ENCODE data around the gene TBCC.

The TBCC gene

DNA sequence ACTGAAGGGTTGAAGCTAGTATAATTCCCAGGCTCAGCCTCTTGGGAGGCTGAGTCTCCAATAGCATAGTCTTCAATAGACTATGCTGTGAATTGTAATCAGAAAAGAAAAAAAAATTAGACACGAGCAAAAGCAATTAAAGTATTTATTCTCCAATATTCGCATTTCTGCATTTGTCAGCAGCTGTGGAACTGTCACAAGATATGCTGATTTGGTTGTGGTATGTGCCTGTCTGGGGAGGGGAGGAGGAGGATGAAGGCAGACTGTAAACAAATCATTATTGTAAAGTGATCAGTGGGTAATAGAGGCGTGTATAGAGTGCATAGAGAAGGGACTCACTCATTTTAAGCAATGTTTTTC is 25.8 kb upstream of the TBCC start:
- no peak for DNase-seq (ENCODE audit: low read depth in 2 of 2)

DNA sequence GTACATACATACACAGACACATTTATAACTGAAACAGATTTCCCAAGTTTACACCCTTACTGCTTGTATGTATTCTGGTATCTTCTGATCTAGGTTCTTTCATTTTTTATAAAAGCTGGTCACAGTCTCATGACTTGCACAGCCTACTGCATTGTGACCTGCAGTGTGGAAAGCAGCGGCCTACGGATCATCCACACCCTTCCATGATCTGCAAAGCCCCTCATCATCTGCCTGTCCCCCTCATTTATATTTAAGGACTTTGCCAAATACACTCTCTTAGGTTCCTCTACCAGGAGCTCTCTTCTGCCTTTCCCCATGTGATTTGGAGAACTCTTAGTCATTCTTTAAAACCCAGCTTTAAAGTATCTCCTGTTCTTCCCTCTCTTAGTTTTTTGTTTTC is 23.9 kb upstream of the TBCC start:
- DNase-seq (ENCODE audit: low read depth in 2 of 2): no peak

GRCh38 chr6:42769051-42769450 is 23.1 kb upstream of the TBCC start:
- no peak for DNase-seq (ENCODE audit: low read depth in 2 of 2)

DNA sequence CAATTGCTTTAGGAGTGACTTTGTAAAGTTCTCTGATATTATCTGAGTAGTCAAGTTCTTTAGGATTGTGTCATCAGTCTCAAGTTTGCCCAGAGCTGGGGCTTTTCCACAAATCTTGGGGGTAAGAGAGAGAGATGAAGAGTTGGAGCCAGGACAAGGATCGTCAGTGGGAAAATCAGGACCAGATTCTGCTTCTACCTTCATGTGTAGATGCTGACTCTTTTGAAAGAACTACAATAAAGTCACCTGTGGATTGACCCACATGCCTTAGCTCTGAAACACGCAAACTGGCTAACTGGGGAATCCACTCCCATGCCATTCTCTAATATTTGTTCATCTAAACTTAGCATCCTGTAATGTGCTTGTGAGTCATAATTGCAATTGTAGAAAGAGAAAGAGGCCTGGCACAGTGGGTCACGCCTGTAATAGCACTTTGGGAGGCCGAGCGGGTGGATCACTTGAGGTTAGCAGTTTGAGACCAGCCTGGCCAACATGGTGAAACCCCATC is 20.3 kb upstream of the TBCC start:
- no peak for DNase-seq (ENCODE audit: low read depth in 2 of 2)

- DNase-seq (ENCODE audit: low read depth in 2 of 2): no peak
These were observed 19.2 kb upstream of the TBCC start for GRCh38 chr6:42764911-42765648.

GRCh38 chr6:42762950-42763349 is 17.0 kb upstream of the TBCC start:
- DNase-seq (ENCODE audit: low read depth in 2 of 2): no peak

- no peak for DNase-seq (ENCODE audit: low read depth in 2 of 2)
These were observed 16.5 kb upstream of the TBCC start for GRCh38 chr6:42762426-42762859.

DNA sequence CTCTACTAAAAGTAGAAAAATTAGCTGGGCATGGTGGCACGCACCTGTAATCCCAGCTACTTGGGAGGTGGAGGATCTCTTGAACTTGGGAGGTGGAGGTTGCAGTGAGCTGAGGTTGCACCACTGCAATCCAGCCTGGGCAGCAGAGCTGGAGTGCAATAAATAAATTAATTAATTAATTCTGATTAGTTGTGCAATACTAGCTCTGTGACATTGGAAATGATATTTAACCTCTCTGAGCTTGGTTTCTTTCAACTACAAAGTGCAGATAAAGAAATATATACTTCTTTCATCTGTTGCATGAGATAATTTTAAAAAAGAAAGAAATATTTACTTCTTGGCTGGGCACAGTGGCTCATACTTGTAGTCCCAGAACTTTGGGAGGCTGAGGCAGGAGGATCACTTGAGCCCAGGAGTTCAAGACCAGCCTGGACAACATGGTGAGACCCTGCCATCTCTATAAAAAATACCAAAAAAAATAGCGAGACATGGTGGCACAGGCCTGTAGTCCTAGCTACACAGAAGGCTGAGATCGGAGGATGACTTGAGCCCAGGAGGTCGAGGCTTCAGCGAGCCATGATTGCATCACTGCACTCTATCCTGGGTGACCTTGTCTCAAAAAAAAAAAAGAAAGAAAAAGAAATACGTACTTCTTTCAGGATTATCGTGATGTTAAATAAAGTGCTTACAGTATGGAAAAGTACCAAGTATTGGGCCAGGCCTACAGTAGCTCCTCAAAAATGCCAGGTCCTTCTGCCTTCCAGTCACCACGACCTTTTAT is 15.6 kb upstream of the TBCC start:
- DNase-seq (ENCODE audit: low read depth in 2 of 2): no peak

DNA sequence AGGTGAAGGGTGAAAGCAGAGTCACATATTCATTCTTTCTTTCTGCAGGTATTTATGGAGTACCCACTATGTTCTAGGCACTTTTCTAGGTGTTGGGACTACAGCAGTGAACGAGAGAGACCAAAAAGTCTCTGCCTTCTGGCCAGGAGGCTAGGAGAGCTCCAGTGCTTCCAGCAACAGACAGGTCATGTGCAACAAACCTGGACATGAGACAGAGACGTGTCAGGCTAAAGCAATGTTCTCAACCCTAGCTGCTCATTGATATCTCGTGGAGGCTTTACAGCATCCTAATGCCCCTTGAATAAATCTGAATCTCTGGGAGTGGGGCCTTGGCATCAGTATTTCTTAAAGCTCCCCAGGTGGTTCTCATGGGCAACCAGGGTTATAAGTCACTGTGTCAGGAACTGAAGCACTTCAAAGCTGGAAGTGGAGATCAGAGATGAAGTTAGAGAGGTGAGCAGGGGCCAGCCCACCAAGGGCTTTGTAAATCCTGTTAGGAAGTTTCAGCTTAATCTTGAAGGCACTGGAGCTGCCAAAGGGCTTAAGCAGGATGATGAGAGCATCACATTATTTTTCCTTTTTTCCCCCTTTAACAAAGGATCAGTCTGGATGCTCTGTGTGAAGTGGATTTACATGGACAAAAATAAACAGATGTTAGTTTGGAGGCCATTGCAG is 13.0 kb upstream of the TBCC start:
- DNase-seq (ENCODE audit: low read depth in 2 of 2): no peak

- DNase-seq (ENCODE audit: low read depth in 2 of 2): no peak
These were observed 10.8 kb upstream of the TBCC start for GRCh38 chr6:42756722-42757121.

DNA sequence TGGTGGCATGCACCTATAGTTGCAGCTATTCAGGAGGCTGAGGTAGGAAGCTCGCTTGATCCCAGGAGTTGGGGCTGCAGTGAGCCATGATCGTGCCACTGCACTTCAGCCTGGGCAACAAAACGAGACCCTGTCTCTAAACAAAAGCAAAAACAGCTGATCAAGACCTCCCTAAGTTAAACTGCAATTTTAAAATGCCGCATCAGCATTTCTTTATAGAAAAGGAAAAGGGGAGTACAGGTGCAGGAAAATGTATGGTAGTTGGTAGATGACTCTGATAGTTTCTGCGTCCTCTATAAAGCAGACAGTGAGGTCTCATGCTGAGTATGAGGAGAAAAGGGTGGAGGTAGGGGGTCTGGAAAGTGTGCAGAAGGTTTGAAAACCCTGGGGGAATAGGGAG is 8.9 kb upstream of the TBCC start:
- no peak for DNase-seq (ENCODE audit: low read depth in 2 of 2)

DNA sequence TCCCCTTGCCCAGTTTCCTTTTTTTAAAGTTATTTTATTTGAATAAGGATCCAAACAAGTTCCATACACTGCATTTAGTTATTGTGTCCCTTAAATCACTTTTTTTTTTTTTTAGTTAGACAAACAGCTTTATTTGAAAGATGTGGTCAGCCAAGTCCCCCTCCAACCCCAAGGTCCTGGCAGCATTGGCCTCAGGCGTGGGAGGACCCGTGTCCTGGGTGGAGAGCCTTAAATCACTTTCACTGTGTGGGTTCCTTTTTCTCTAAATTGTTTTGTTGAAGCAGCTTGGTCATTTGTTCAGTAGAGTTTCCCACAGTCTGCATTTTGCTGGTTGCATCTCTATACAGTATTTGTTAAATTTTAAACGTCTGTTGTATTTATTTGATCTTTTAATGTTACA is 5.2 kb upstream of the TBCC start:
- DNase-seq (ENCODE audit: low read depth in 2 of 2): no peak

DNA sequence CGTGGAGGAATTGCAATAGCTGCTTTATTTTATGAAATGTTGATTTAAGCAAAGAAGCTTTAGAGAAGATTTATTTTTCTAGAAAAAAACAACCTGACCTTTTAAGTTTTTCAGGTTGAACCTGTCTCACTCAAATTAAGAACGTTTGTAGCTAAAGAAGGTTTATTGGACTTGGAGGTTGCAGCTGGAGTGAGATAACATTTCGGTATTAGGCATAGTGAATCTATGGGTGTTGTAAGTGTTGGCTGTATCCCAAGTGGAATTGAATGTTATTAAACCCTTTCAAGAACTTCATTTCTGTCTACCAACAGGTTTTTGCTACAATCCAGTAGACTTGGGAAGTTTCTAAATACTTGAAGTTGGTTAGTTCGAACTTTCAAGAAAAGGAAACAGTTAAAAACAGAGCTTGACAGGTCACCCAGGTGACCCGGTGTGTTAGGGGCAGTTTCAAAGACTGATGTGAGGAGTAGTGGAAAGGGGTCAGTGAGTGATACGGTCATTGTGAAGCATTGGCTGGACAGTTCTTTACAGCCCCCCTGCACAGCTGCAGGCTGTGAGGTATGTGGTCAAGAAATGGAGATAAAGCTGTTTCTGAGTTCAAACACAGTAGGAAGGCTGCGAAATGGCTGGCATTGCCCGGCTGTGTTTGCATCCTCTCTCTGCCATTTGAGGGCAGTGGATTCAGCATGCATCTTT is 2.4 kb upstream of the TBCC start:
- DNase-seq (ENCODE audit: low read depth in 2 of 2): no peak

DNA sequence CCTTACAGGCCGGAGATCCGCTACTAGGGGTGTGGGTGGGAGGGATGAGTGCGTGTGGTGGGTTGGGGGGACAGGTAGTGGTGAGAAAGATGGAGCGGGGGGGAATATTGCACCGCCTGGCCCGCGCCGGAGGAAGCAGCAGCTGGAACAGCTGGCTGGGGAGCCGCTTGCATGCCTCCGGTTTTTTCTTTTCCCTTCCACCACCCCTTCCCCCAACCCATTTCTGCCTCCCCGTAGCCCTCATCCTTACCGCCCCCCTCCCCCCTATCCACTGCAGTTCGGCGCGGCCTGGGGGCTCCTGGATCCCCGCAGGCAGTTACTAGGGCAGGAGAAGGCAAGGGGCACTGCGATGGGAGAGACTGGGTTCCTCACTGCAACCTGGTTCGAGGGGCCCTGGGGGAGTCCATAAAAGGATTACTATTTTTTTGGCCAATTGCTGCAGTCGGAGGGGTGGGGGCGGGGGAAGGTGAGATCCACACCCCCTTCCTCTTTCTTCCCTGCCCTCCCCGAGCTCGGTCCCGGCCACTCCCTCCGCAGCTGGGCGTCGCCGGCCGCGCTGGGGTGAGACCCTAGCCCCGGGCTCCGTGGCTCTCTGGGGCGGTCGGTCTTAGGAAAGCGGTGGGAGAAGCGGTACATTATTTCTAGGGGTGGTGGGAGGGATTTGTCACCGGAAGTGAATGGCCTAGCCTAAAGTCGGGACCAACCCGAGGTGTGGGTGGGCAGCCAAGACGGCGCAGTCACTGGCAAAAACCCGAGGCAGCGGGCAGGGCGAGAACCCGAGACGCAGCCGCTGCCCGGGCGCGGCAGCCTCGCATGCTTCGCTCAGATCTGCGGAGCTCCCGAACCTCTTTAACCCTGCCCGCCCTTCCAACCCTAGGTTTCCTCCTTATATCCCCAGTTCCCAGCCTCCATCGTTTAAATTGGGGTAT is 824 bp upstream of the TBCC start:
- peak; percentile 79 to 86 for DNase-seq (ENCODE audit: low read depth in 2 of 2)

DNA sequence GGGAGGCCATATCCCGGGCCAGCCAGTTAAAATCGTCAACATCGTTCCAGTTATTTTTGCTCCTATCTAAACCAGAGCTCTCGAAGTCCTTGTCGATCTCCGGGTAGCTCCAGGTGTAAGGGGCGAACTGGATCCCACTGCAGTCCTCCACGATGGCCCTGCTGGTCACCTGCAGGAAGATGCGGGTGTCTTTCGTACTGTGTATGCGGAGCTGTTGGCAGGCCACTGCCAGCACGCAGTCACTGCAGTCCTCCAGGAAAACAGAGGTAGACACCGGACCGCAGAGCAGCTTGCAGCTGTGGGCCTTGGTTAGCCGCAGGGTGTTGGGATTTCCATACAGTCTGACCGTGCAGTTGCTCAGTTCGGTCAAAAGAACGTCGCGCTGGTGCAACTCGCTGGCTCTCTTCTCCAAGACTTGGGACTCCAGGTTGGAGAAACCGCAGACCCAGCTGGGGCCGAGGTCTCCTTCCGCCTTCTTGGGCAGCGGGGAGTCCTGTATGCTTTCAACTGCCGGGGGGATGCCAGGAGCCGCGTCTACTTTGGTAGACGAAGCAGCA is 742 bp downstream of the TBCC start:
- no peak for DNase-seq (ENCODE audit: low read depth in 2 of 2)

DNA sequence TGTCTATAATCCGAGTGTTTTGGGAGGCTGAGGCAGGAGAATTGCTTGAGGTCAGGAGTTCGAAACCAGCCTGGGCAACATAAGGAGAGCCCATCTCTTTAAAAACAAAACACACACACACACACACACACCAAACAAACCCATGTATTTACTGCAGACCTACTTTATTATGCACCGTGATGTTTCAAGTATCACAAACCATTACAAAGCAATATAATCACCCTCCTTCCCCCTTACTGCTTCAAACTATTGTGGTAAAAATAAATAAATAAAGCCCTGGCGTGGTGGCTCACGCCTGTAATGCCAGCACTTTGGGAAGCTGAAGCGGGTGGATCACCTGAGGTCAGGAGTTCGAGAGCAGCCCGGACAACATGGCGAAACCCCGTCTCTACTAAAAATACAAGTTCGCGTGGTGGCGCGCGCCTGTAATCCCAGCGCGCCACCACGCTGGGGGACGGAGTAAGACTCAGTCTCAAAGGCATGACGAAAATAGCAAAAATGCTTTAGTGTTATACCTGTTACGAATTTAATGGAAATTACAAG is 1.5 kb downstream of the TBCC start:
- DNase-seq (ENCODE audit: low read depth in 2 of 2): no peak

- peak; percentile 47 for DNase-seq (ENCODE audit: low read depth in 2 of 2)
These were observed 3.6 kb downstream of the TBCC start for GRCh38 chr6:42742116-42742894.

GRCh38 chr6:42740725-42741124 is 5.2 kb downstream of the TBCC start:
- DNase-seq (ENCODE audit: low read depth in 2 of 2): no peak

DNA sequence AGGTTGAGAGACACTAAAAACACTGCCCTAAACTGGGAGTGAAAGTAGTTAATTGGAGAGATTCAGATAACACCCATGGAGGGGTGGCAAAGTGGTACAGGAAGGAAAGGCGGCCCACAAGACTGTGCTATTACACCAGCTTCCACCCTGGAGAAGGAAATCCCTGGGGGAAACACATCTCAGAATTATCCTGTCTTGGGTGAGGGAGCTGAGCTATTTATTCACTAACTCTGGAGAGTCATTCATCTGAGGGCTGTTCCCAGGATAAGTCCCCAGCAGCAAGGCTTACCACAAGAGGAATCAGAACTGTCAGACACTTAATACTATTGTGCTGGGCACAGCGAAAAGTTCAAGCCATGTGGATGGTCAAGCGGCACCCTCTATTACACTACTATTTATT is 9.9 kb downstream of the TBCC start:
- no peak for DNase-seq (ENCODE audit: low read depth in 2 of 2)

Measured in fibroblast of skin of left biceps (primary cell).